CD4-positive, alpha-beta T cell treated with Interleukin-12 subunit alpha and Interleukin-12 subunit beta, for 1 hour (primary cell): ENCODE data around the gene SPECC1.
"Not testable (repeated sequence)": the region's sequence is repeated elsewhere in the genome, so short reads cannot be mapped to it uniquely, and the experiment has no call there.

ENCODE experiments used
- DNase-seq: peaks from one replicate; pipeline ENCODE4 v3.0.0-alpha.2; 2020

SPECC1 gene

GRCh38 chr17:20073055-20073979 is 64.2 kb downstream of the SPECC1 start:
- peak; percentile 34 for DNase-seq

GRCh38 chr17:20074001-20074400 is 64.8 kb downstream of the SPECC1 start:
- no peak for DNase-seq

- DNase-seq: no peak
Measured at GRCh38 chr17:20074489-20074888, 65.3 kb downstream of the SPECC1 start.

DNA sequence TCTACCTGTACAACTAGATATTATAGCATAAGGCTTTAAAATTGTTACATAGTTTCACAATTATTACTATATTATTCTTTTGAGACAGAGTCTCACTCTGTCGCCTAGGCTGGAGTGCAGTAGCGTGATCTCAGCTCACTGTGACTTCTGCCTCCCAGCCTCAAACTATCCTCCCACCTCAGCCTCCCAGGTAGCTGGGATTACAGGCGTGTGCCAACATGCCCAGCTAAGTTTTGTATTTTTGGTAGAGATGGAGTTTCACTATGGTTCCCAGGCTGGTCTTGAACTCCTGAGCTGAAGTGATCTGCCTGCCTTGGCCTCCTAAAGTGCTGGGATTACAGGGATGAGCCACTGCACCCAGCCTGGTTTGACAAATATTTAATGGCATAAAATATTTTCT is 67.0 kb downstream of the SPECC1 start:
- DNase-seq: not testable (repeated sequence)

- DNase-seq: no peak
Measured at GRCh38 chr17:20077978-20078685, 69.0 kb downstream of the SPECC1 start.

DNA sequence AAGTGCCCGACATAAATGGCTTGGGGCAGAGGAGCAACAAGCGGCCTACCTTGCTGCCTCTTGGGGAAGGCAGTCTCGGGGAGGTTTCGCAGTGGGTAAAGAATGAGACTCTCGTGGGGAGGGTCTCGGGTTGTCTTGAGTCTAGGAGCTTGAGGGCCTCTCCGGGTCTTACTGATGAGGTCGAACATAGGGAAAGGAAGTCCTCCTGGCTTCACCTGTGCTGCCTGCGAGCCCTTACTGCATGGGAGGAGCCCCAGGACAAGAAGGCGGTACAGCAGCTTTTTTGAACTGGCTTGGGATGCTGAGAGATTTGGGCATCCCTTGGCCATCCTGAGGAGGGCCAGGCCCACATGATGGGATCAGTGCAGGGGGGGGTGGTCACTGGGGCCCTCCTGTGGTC is 71.4 kb downstream of the SPECC1 start:
- no peak for DNase-seq

GRCh38 chr17:20083156-20083859 is 74.1 kb downstream of the SPECC1 start:
- DNase-seq: no peak

DNA sequence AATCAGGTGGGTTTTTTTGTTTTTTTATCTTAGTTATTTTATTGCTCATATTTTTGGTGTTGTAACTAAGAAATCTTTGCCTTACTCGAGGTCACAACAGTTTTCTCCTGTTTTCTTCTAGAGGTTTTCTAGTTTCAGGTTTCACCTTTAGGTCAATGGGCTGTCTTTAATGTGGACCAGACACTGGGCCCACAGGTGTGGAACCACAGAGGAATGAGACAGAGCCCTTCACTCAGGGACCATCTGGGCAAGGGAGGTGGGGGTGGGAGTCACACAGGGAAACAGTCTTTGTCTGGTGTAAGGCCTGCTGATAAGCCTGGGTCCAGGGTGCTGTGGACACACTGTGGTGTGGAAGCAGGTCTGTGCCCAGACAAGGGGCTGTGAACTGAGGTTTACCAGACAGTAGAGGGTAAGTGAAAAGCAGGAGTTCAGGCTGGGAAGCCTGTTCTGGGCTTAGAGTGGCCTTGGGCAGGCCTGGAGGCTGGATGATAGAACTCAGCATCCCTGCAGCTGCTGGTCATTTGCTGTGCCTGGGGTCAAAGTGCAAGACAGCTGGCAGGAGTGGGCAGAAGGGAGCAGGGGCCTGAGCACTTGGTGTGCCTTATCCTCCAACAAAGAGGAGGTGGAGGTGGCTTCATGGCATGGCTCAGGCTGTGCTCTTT is 75.6 kb downstream of the SPECC1 start:
- DNase-seq: no peak

GRCh38 chr17:20085283-20085845 is 76.2 kb downstream of the SPECC1 start:
- DNase-seq: no peak

DNA sequence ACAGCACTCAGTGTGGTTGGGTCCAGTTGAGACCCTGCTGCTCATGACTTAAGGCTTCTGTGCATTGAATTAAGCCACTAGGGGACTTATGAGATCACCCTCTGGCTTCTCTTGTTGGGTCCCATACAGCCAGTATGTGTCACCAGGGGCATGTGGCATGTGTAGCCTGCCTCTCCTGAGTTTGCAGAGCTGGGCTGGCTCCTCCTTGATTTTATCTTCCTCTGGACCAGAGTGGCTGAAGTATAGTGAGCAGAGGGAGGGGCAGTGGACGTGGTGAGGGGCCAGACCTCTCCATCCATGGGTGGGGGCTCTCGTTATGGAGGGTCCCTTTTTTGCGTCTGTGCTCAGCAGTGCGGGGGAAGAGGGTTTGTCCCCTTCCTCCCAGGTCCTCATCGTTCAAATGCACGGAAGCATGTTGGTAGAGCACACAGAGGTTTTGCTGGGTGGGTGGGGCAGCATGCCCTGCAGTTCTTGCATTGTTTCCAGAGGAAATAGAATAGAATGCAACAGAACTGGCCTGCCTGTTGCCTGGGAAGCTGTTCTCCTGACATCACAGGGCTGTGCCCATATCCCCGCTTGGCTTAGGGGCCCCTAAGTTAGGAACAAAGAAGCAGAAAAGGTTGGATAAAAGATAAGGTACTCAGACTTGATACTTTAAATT is 77.4 kb downstream of the SPECC1 start:
- DNase-seq: no peak

- no peak for DNase-seq
Measured at GRCh38 chr17:20087538-20088250, 78.5 kb downstream of the SPECC1 start.

DNA sequence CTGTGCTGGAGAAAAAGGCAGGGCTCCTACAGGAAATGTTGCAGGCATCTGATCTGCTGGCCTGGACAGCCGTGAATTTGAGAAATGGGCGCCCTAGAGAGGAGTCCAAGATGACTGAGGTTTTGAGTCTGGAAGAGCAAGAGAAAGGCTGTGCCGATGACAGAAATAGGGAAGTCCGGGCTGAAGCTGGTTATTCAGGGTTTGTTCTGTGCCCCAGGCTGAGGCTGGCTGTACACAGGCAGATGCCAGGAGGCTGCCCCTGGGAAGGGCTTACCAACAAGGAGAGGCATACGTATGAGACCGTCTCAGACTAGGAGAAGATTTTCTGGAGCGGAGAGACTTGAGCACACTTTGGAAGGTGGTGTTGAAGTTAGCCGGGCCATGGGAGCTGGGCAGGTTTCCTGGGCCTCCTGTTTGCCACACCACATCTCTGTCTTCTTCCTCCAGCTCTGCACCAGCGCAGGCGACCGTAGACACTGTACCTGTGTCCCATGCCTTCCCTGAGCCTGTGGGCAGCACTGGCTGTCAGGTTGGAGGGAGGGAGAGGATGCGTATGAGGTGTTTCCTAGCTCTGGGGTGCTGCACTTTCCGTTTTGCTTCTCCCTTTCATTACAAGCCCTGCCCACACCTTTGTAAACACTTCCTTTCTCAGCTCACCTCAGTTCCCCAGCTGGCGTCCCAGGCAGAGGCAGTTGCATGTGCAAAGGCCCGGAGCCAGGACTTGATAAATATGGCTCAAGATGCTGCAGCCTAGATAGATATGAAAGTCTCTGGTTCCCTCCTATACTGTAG is 80.8 kb downstream of the SPECC1 start:
- no peak for DNase-seq

DNA sequence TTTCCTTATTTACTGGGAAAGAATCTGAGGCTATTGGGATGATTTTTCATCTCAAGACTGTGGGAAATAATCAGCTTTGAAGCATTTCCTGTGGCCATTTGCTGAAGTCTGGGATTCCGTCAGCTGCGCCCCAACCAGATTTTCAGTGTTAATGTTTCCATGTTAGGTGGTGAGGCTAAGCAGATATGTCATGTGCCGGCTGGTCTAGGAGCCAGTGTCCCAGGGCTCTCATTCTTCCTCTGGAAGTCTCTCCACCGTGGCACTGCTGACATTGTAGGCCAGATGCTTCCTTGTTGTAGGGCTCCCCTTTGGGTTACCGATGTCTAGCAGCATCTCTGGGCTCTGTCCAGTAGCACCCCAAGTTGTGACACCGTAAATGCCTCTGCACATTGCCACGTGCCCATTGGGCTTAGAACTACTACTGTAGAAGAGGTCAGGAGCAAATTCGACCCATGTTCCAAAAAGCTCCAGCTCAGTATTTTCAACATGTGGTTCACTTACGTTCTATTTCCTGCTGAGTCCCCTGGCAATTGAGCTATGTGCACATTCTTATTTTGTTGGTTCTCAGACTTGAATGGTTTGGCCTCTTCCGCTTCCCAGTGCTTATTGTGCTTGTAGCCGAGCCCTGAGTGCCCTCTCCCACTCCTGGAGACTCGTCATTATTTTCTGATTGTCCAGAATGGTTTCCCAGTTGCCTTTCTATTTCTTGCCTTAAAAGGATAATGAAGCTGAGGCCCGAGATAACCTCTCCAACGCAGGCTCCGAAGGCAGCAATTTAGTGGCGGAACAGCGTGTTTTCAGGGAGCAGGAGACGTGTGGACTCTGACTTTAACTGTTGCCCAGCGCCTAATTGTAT is 82.2 kb downstream of the SPECC1 start:
- no peak for DNase-seq

DNA sequence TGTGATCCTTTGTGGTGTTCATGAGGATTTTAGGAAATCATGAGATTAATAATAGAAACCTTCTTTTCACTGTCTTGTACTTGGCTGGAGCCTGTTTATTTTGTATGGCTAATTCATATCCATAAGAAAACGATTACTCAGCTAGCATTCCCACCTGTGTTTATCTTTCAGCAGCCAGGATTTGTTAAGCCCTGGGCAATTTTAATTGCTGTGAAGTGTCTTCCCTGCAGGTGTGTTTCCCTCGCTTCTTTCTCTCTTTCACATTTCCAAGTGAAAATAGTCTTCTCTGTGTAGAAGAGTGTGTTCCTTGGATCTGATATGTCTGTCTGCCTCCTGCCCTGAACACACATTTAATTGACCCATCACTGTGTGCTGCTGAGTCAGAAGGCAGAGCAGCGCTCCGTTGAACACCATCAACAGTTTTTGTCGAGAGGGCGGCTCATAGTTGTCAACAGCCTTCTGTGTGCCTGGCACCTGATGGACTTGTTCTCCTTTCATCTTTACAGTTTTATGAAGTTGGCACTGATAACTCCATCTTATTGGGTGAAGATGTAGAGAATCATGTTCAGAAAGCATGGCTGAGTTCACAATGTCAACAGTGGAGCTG is 83.2 kb downstream of the SPECC1 start:
- no peak for DNase-seq

DNA sequence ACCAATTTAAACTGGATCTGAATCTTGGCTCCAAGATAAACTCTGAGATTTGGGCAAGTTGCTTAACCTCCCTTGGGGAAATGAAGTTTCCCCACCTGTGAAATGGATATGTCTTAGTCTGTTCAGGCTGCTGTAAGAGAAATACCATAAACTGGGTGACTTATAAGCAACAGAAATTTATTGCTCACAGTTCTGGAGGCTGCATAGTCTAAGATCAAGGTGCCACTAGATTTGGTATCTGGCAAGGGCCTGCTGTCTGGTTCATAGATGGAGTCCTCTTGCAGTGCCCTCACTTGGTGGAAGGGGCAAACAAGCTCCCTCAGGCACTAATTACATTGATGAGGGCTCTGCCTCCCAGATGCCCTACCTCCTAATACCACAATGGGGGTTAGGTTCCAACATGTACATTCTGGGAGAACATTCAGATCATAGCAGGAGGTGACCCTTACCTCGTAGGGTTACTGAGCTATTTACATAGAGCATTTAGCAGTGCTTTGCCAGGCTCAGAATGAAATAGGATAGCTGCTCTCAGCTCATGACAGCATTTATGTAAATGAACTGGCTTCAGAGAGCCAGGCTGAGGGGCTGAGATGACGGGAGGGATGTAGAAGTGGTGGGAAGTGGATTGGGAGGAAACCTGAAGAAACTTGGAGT is 83.9 kb downstream of the SPECC1 start:
- DNase-seq: no peak

GRCh38 chr17:20094777-20095176 is 85.6 kb downstream of the SPECC1 start:
- no peak for DNase-seq

GRCh38 chr17:20095336-20096080 is 86.3 kb downstream of the SPECC1 start:
- DNase-seq: no peak

DNA sequence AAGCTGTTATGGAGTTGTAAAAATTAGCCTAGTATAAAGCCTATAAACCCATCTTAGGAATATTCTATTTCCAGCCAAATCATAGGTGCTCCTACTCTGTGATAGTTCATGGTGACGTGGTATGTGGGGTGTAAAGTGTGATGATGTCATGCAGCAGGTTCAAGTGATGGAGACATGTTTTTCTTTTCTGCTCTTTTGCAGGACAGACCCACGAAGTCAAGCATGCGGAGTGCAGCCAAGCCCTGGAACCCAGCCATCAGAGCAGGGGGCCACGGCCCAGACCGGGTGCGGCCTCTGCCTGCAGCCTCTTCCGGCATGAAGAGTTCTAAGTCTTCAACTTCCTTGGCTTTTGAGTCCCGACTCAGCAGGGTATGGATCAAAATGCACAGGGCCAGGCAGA is 87.3 kb downstream of the SPECC1 start:
- no peak for DNase-seq
